ENCODE data around the gene CCNY.

The CCNY gene

GRCh38 chr10:35412003-35412723 is 75.9 kb downstream of the CCNY start:
- Histone ChIP-seq H3K79me2 (ENCODE audit: control insufficient read depth, low read length) (peaks cover 62% of the 10 kb centered on the region), H3K9me3 (ENCODE audit: control insufficient read depth, insufficient read depth, low read length) (no peaks in the 10 kb centered on the region), H3K4me1 (ENCODE audit: control insufficient read depth, low read length) (peaks cover 12% of the 10 kb centered on the region), H3K27me3 (ENCODE audit: control insufficient read depth, low read length) (no peaks in the 10 kb centered on the region), H4K20me1 (ENCODE audit: control insufficient read depth, insufficient read depth, low read depth, low read length) (peaks cover 15% of the 10 kb centered on the region; the same call in 1 of the 2 replicates), H3K36me3 (ENCODE audit: control insufficient read depth, low read length) (no peaks in the 10 kb centered on the region), H3K4me2 (ENCODE audit: low read length) (no peak overlapping the region), H3K9me2 (replicated peaks; ENCODE audit: control insufficient read depth, low read length) (no peaks in the 10 kb centered on the region), H3K27ac (ENCODE audit: low read depth, low read length) (no peak overlapping the region), H3K4me3 (ENCODE audit: low read length) (no peak overlapping the region), H3F3A (ENCODE audit: control insufficient read depth, insufficient read depth) (no peaks in the 10 kb centered on the region)
- no peak for TF ChIP-seq EZH2phosphoT487 (IDR thresholded peaks at IDR 0.05; ENCODE audit: borderline replicate concordance, low read length)
- TF ChIP-seq CTCF (IDR thresholded peaks at IDR 0.05; ENCODE audit: low read depth, low read length, poor library complexity, severe bottlenecking) = no peak

DNA sequence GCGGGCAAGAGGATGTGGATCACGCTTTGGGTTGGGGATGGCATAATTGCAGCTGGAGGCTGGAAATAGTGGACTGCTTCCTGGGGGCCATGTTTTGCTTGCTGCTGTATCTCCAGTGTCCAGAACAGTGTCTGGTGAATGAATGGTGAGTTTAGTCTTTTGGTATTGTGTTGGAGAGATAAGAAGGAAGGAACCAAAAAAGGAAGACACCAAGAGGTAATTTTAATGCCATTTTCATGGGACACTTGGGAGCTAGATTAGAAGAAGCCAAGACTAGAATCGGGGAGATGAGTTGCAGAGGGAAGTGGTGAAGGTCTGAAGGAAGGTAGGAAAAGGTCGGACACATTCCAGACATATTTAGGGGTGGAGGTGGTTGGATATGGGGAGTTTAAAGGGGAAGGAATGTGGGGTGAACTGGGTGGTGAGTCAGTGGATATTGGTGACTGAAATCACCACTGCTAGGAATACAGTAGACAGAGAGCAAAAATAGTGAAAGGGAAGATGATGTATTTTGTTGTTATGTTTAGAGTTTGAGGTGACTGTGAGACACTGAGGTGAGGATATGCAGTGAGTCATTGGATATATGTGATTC is 76.7 kb downstream of the CCNY start:
- no peak overlapping the region for H3K4me2 ChIP-seq (ENCODE audit: low read length)

GRCh38 chr10:35413985-35414861 is 77.9 kb downstream of the CCNY start:
- Histone ChIP-seq H3K79me2 (ENCODE audit: control insufficient read depth, low read length) (peaks cover 76% of the 10 kb centered on the region), H4K20me1 (ENCODE audit: control insufficient read depth, insufficient read depth, low read depth, low read length) (peaks cover 23% of the 10 kb centered on the region; the same call in 1 of the 2 replicates), H3K9me2 (replicated peaks; ENCODE audit: control insufficient read depth, low read length) (no peaks in the 10 kb centered on the region), H3K27me3 (ENCODE audit: control insufficient read depth, low read length) (no peaks in the 10 kb centered on the region), H3F3A (ENCODE audit: control insufficient read depth, insufficient read depth) (no peaks in the 10 kb centered on the region), H3K27ac (ENCODE audit: low read depth, low read length) (no peak overlapping the region), H3K4me1 (ENCODE audit: control insufficient read depth, low read length) (peaks cover 21% of the 10 kb centered on the region), H3K4me3 (ENCODE audit: low read length) (no peak overlapping the region), H3K9me3 (ENCODE audit: control insufficient read depth, insufficient read depth, low read length) (no peaks in the 10 kb centered on the region), H3K36me3 (ENCODE audit: control insufficient read depth, low read length) (no peaks in the 10 kb centered on the region), H3K4me2 (ENCODE audit: low read length) (no peak overlapping the region)
- no peak for TF ChIP-seq EZH2phosphoT487 (IDR thresholded peaks at IDR 0.05; ENCODE audit: borderline replicate concordance, low read length)
- no peak for TF ChIP-seq CTCF (IDR thresholded peaks at IDR 0.05; ENCODE audit: low read depth, low read length, poor library complexity, severe bottlenecking)

More for the DNA sequence above, 76.7 kb downstream of the CCNY start:
- TF ChIP-seq EZH2phosphoT487 (IDR thresholded peaks at IDR 0.05; ENCODE audit: borderline replicate concordance, low read length) (no peak), CTCF (IDR thresholded peaks at IDR 0.05; ENCODE audit: low read depth, low read length, poor library complexity, severe bottlenecking) (no peak)
- peaks cover 71% of the 10 kb centered on the region for H3K79me2 ChIP-seq (ENCODE audit: control insufficient read depth, low read length)
- H3K27me3 ChIP-seq (ENCODE audit: control insufficient read depth, low read length) = no peaks in the 10 kb centered on the region
- peaks cover 20% of the 10 kb centered on the region for H3K4me1 ChIP-seq (ENCODE audit: control insufficient read depth, low read length)
- H3K27ac ChIP-seq (ENCODE audit: low read depth, low read length) = no peak overlapping the region
- no peaks in the 10 kb centered on the region for H3F3A ChIP-seq (ENCODE audit: control insufficient read depth, insufficient read depth)
- H4K20me1 ChIP-seq (ENCODE audit: control insufficient read depth, insufficient read depth, low read depth, low read length) = peaks cover 22% of the 10 kb centered on the region; the same call in 1 of the 2 replicates
- H3K9me2 ChIP-seq (replicated peaks; ENCODE audit: control insufficient read depth, low read length) = no peaks in the 10 kb centered on the region
- no peak overlapping the region for H3K4me3 ChIP-seq (ENCODE audit: low read length)
- no peaks in the 10 kb centered on the region for H3K36me3 ChIP-seq (ENCODE audit: control insufficient read depth, low read length)
- no peaks in the 10 kb centered on the region for H3K9me3 ChIP-seq (ENCODE audit: control insufficient read depth, insufficient read depth, low read length)

Measured in DOHH2 (cell line).